HepG2 (cell line): ENCODE measurements around the gene OSER1. TPM values are rescaled to one million over a fixed set of nuclear protein-coding genes. Genes with fewer than 3 reads are reported as not detected.
A peak's percentile ranks its signal among the peaks of the same experiment; 100 is the strongest.

ENCODE experiments used
- ARID2 ChIP-seq: sonication (generic); formaldehyde crosslinking; IDR thresholded peaks from 2 replicates; pipeline ENCODE4 v1.8.1; 2022; ENCODE audit warnings: mild to moderate bottlenecking, missing genetic modification reagents, borderline replicate concordance
- CREB1 ChIP-seq, 2 experiments: fragments of 450-650 bp in 1 of 2; IDR thresholded peaks; 2 replicates each; pipeline ENCODE4 v1.6.1; 2016 to 2017; ENCODE audit warnings: control low read depth in 1 of 2, mild to moderate bottlenecking in 1 of 2, missing compliant biosample characterization in 1 of 2, missing genetic modification characterization in 1 of 2
- E2F1 ChIP-seq: sonication (generic); formaldehyde crosslinking; IDR thresholded peaks from 2 replicates; pipeline ENCODE4 v1.5.0; 2020; ENCODE audit warnings: missing genetic modification reagents
- GATA4 ChIP-seq: sonication (generic); IDR thresholded peaks from 2 replicates; pipeline ENCODE4 v1.6.1; 2016; ENCODE audit warnings: antibody characterized with exemption, low read depth, borderline replicate concordance
- KLF13 ChIP-seq: sonication (generic); formaldehyde crosslinking; IDR thresholded peaks from 2 replicates; pipeline ENCODE4 v1.4.0; 2020; ENCODE audit warnings: mild to moderate bottlenecking, missing genetic modification reagents
- NFYB ChIP-seq: sonication (generic); formaldehyde crosslinking; IDR thresholded peaks from 2 replicates; pipeline ENCODE4 v1.4.0; 2020; ENCODE audit warnings: missing genetic modification reagents
- NR2C2 ChIP-seq: sonication (generic); formaldehyde crosslinking; IDR thresholded peaks from 2 replicates; pipeline ENCODE4 v1.4.0; 2020; ENCODE audit warnings: missing genetic modification reagents, mild to moderate bottlenecking, moderate library complexity, borderline replicate concordance
- NR2F6 ChIP-seq, 2 experiments: IDR thresholded peaks; 2 replicates each; pipeline ENCODE4 v1.6.1; 2016; ENCODE audit warnings: antibody characterized with exemption in 1 of 2, mild to moderate bottlenecking in 1 of 2
- ZNF124 ChIP-seq: sonication (generic); formaldehyde crosslinking; IDR thresholded peaks from 2 replicates; pipeline ENCODE4 v1.4.0; 2020; ENCODE audit warnings: missing genetic modification reagents
- ZNF850 ChIP-seq: sonication (generic); formaldehyde crosslinking; conservative IDR thresholded peaks from 2 replicates; pipeline ENCODE4 v1.9.0; 2021; ENCODE audit warnings: mild to moderate bottlenecking, missing genetic modification reagents
- polyA plus RNA-seq, 8 experiments: library from polyadenylated mRNA; depleted of rRNA in 3 of 8; stranded (reverse) in 7 of 8; unstranded in 1 of 8; fragments of >200 nt; fragmentation: Illumina TruSeq in 4 of 8; extraction: Trizol in 4 of 8; gene quantifications; 2 replicates each; pipeline versions ENCODE4 v1.2.1 to v1.2.3, GENCODE V29; 2011 to 2016; ENCODE audit warnings: low read depth in 4 of 8, missing spikeins in 1 of 8, mixed read lengths in 1 of 8; ENCODE audit not compliant: insufficient read depth in 1 of 8
- total RNA-seq, 5 experiments: library from RNA; depleted of rRNA; stranded (reverse); fragments of >200 nt; fragmentation: Illumina TruSeq; extraction: Trizol; gene quantifications; 2 replicates each; pipeline ENCODE4 v1.2.3, GENCODE V29; 2016; ENCODE audit warnings: low read depth in 1 of 5
- TF ChIP-seq, protein P1 (sequence below): sonication (generic); formaldehyde crosslinking; conservative IDR thresholded peaks from 2 replicates; pipeline ENCODE4 v1.4.0; 2020; ENCODE audit warnings: missing genetic modification reagents
- TF ChIP-seq, protein P2 (sequence below): sonication (generic); formaldehyde crosslinking; IDR thresholded peaks from 2 replicates; pipeline ENCODE4 v1.8.1; 2023; ENCODE audit warnings: mild to moderate bottlenecking, missing genetic modification reagents, borderline replicate concordance
- TF ChIP-seq, protein P3 (sequence below): IDR thresholded peaks from 2 replicates; pipeline ENCODE4 v1.6.1; 2016
- TF ChIP-seq, protein P4 (sequence below): sonication (generic); formaldehyde crosslinking; IDR thresholded peaks from 2 replicates; pipeline ENCODE4; 2020; ENCODE audit warnings: missing genetic modification reagents, mild to moderate bottlenecking, borderline replicate concordance
- TF ChIP-seq, protein P5 (sequence below): sonication (generic); formaldehyde crosslinking; IDR thresholded peaks from 2 replicates; pipeline ENCODE4 v1.4.0; 2020; ENCODE audit warnings: missing genetic modification reagents, borderline replicate concordance

Gene OSER1
- total and polyA plus RNA-seq, 2 of the 13 experiments (the other 11 are each of a cell fraction or from before 2014, with no cell fraction given): 71.2 to 71.5 TPM

GRCh38 chr20:44210406-44211176 is at the start of gene OSER1 (continued):
- TF ChIP-seq, protein P1, sequence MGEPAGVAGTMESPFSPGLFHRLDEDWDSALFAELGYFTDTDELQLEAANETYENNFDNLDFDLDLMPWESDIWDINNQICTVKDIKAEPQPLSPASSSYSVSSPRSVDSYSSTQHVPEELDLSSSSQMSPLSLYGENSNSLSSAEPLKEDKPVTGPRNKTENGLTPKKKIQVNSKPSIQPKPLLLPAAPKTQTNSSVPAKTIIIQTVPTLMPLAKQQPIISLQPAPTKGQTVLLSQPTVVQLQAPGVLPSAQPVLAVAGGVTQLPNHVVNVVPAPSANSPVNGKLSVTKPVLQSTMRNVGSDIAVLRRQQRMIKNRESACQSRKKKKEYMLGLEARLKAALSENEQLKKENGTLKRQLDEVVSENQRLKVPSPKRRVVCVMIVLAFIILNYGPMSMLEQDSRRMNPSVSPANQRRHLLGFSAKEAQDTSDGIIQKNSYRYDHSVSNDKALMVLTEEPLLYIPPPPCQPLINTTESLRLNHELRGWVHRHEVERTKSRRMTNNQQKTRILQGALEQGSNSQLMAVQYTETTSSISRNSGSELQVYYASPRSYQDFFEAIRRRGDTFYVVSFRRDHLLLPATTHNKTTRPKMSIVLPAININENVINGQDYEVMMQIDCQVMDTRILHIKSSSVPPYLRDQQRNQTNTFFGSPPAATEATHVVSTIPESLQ (CRISPR knock-in tag): no peak; the same call in 1 of the 2 replicates
- TF ChIP-seq, protein P2, sequence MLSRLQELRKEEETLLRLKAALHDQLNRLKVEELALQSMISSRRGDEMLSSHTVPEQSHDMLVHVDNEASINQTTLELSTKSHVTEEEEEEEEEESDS: 0 out of 2 replicates have a peak, but pooled peaks have one; percentile 84
- TF ChIP-seq, protein P3, sequence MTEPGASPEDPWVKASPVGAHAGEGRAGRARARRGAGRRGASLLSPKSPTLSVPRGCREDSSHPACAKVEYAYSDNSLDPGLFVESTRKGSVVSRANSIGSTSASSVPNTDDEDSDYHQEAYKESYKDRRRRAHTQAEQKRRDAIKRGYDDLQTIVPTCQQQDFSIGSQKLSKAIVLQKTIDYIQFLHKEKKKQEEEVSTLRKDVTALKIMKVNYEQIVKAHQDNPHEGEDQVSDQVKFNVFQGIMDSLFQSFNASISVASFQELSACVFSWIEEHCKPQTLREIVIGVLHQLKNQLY (CRISPR knock-in tag): peak; percentile 81
- peak; percentile 99 for TF ChIP-seq NR2C2 (CRISPR knock-in tag)
- peak; percentile 96 for TF ChIP-seq CREB1 (IDR thresholded peaks at IDR 0.05)
- TF ChIP-seq CREB1 (CRISPR knock-in tag; IDR thresholded peaks at IDR 0.05): peak; percentile 97
- TF ChIP-seq, protein P4, sequence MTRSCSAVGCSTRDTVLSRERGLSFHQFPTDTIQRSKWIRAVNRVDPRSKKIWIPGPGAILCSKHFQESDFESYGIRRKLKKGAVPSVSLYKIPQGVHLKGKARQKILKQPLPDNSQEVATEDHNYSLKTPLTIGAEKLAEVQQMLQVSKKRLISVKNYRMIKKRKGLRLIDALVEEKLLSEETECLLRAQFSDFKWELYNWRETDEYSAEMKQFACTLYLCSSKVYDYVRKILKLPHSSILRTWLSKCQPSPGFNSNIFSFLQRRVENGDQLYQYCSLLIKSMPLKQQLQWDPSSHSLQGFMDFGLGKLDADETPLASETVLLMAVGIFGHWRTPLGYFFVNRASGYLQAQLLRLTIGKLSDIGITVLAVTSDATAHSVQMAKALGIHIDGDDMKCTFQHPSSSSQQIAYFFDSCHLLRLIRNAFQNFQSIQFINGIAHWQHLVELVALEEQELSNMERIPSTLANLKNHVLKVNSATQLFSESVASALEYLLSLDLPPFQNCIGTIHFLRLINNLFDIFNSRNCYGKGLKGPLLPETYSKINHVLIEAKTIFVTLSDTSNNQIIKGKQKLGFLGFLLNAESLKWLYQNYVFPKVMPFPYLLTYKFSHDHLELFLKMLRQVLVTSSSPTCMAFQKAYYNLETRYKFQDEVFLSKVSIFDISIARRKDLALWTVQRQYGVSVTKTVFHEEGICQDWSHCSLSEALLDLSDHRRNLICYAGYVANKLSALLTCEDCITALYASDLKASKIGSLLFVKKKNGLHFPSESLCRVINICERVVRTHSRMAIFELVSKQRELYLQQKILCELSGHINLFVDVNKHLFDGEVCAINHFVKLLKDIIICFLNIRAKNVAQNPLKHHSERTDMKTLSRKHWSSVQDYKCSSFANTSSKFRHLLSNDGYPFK (CRISPR knock-in tag): peak; percentile 85; the same call in 1 of the 2 replicates
- peak; percentile 90 for TF ChIP-seq GATA4
- TF ChIP-seq NFYB (CRISPR knock-in tag): peak; percentile 73
- peak; percentile 98 for TF ChIP-seq ZNF850
- TF ChIP-seq, protein P5, sequence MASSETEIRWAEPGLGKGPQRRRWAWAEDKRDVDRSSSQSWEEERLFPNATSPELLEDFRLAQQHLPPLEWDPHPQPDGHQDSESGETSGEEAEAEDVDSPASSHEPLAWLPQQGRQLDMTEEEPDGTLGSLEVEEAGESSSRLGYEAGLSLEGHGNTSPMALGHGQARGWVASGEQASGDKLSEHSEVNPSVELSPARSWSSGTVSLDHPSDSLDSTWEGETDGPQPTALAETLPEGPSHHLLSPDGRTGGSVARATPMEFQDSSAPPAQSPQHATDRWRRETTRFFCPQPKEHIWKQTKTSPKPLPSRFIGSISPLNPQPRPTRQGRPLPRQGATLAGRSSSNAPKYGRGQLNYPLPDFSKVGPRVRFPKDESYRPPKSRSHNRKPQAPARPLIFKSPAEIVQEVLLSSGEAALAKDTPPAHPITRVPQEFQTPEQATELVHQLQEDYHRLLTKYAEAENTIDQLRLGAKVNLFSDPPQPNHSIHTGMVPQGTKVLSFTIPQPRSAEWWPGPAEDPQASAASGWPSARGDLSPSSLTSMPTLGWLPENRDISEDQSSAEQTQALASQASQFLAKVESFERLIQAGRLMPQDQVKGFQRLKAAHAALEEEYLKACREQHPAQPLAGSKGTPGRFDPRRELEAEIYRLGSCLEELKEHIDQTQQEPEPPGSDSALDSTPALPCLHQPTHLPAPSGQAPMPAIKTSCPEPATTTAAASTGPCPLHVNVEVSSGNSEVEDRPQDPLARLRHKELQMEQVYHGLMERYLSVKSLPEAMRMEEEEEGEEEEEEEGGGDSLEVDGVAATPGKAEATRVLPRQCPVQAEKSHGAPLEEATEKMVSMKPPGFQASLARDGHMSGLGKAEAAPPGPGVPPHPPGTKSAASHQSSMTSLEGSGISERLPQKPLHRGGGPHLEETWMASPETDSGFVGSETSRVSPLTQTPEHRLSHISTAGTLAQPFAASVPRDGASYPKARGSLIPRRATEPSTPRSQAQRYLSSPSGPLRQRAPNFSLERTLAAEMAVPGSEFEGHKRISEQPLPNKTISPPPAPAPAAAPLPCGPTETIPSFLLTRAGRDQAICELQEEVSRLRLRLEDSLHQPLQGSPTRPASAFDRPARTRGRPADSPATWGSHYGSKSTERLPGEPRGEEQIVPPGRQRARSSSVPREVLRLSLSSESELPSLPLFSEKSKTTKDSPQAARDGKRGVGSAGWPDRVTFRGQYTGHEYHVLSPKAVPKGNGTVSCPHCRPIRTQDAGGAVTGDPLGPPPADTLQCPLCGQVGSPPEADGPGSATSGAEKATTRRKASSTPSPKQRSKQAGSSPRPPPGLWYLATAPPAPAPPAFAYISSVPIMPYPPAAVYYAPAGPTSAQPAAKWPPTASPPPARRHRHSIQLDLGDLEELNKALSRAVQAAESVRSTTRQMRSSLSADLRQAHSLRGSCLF (CRISPR knock-in tag): 0 out of 2 replicates have a peak, but pooled peaks have one; percentile 12
- 0 out of 2 replicates have a peak, but pooled peaks have one; percentile 0 for TF ChIP-seq E2F1
- TF ChIP-seq KLF13 (CRISPR knock-in tag): no peak
- TF ChIP-seq NR2F6 (IDR thresholded peaks at IDR 0.05): no peak
- TF ChIP-seq NR2F6 (CRISPR knock-in tag; IDR thresholded peaks at IDR 0.05): 0 out of 2 replicates have a peak, but pooled peaks have one; percentile 9
- TF ChIP-seq ZNF124: peak; percentile 68
- 0 out of 2 replicates have a peak, but pooled peaks have one; percentile 89 for TF ChIP-seq ARID2 (CRISPR knock-in tag)
